ENCODE results near the gene DIS3L. TPM values are rescaled to one million over a fixed set of nuclear protein-coding genes. Genes with fewer than 3 reads are reported as not detected.
"Not testable (repeated sequence)": the region's sequence is repeated elsewhere in the genome, so short reads cannot be mapped to it uniquely, and the experiment has no call there.

Gene DIS3L
- polyA plus RNA-seq, 2 of the 4 experiments (the other 2 are of a cell fraction): 43.6 to 64.3 TPM

- POLR2A ChIA-PET: no interaction called here
- DNase-seq (ENCODE audit: low read depth in 1 of 2, low spot score in 1 of 2) (no peak), FAIRE-seq (no peak), ATAC-seq (no peak)
- no peak for TF ChIP-seq ESRRA (IDR thresholded peaks at IDR 0.05; ENCODE audit: borderline replicate concordance, low read length)
- WGBS (ENCODE audit: missing lambda C conversion rate): 99% methylated on average over 4 of the region's 4 CpGs
- CTCF ChIA-PET: interaction anchor here (1.4 to 1.6 kb wide), 2 partner anchors 8 to 170 kb away, joined by 4 read pairs; partner anchors contain the start of gene SNAPC5
- no peaks in the 10 kb centered on the region for H3K4me1 ChIP-seq
- no peaks in the 10 kb centered on the region for H3K9me3 ChIP-seq
- no peak overlapping the region for H3K27ac ChIP-seq
- no peak overlapping the region for H3K4me2 ChIP-seq
- no peak overlapping the region for H3K4me3 ChIP-seq
These were observed 34.4 kb downstream of the DIS3L start for GRCh38 chr15:66327736-66328135.

DNA sequence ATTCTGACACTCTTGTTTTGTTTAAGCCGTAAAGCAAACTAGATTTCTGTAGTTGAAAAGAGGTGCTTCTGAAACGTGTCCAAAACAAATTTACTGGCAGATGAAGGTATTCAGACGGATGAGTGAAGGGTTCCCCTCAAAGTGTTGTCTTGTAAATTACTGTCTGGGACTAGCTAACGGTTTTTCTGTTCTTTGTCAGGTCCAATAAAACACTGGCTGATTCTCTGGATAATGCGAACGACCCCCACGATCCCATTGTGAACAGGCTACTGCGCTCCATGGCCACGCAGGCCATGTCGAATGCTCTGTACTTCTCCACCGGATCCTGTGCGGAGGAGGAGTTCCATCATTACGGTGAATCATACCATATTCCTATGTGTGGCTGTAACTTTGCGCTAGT lies 35.4 kb downstream of the DIS3L start:
- TF ChIP-seq HOXB13 (CRISPR knock-in tag; IDR thresholded peaks at IDR 0.05; ENCODE audit: low read depth): no peak
- TF ChIP-seq, protein P1, sequence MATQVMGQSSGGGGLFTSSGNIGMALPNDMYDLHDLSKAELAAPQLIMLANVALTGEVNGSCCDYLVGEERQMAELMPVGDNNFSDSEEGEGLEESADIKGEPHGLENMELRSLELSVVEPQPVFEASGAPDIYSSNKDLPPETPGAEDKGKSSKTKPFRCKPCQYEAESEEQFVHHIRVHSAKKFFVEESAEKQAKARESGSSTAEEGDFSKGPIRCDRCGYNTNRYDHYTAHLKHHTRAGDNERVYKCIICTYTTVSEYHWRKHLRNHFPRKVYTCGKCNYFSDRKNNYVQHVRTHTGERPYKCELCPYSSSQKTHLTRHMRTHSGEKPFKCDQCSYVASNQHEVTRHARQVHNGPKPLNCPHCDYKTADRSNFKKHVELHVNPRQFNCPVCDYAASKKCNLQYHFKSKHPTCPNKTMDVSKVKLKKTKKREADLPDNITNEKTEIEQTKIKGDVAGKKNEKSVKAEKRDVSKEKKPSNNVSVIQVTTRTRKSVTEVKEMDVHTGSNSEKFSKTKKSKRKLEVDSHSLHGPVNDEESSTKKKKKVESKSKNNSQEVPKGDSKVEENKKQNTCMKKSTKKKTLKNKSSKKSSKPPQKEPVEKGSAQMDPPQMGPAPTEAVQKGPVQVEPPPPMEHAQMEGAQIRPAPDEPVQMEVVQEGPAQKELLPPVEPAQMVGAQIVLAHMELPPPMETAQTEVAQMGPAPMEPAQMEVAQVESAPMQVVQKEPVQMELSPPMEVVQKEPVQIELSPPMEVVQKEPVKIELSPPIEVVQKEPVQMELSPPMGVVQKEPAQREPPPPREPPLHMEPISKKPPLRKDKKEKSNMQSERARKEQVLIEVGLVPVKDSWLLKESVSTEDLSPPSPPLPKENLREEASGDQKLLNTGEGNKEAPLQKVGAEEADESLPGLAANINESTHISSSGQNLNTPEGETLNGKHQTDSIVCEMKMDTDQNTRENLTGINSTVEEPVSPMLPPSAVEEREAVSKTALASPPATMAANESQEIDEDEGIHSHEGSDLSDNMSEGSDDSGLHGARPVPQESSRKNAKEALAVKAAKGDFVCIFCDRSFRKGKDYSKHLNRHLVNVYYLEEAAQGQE (IDR thresholded peaks at IDR 0.05): no peak
- TF ChIP-seq TFCP2L1 (CRISPR knock-in tag; IDR thresholded peaks at IDR 0.05): no peak
- TF ChIP-seq MYC (IDR thresholded peaks at IDR 0.05; ENCODE audit: borderline replicate concordance, low read length): no peak
- TF ChIP-seq FOSL2 (IDR thresholded peaks at IDR 0.05): no peak
- TF ChIP-seq FOSL2 (CRISPR knock-in tag; IDR thresholded peaks at IDR 0.05): no peak
- TF ChIP-seq MAZ (IDR thresholded peaks at IDR 0.05; ENCODE audit: borderline replicate concordance, low read depth, low read length): no peak
- no peak for TF ChIP-seq NR3C1 (IDR thresholded peaks at IDR 0.05)
- no peak for TF ChIP-seq HEYL (CRISPR knock-in tag; IDR thresholded peaks at IDR 0.05)
- TF ChIP-seq NFE2L2 (conservative IDR thresholded peaks at IDR 0.05; ENCODE audit: low read length): no peak
- TF ChIP-seq RCOR1 (IDR thresholded peaks at IDR 0.05; ENCODE audit: low read depth, low read length): no peak
- no peak for TF ChIP-seq SMC3 (IDR thresholded peaks at IDR 0.05)
- no peak for TF ChIP-seq CBX8 (IDR thresholded peaks at IDR 0.05)
- Histone ChIP-seq H3K4me2 (no peak overlapping the region), H3K4me3 (no peak overlapping the region), H3K9me3 (no peaks in the 10 kb centered on the region), H3K27ac (no peak overlapping the region), H3K4me1 (no peaks in the 10 kb centered on the region)
- 91% methylated on average over 14 of the region's 14 CpGs for WGBS (ENCODE audit: missing lambda C conversion rate)
- FAIRE-seq: no peak
- ChIA-PET CTCF (interaction anchor here (0.7 to 1.6 kb wide), 3 partner anchors 9 to 169 kb away, joined by 3 to 4 read pairs (median 4); partner anchors contain the start of gene SNAPC5), POLR2A (no interaction called here)
- no peak for DNase-seq (ENCODE audit: low read depth in 1 of 2, low spot score in 1 of 2)
- ATAC-seq: no peak

- H3K4me3 ChIP-seq; H3K4me1 ChIP-seq; H3K4me2 ChIP-seq; H3K27ac ChIP-seq; DNase-seq (ENCODE audit: low read depth in 1 of 2, low spot score in 1 of 2); ATAC-seq; H3K9me3 ChIP-seq; FAIRE-seq; POLR2A ChIA-PET: not testable (repeated sequence)
- CTCF ChIA-PET: interaction anchor here (0.7 kb wide), 1 partner anchor 34 kb away, joined by 3 read pairs; no protein-coding TSS in a partner anchor
- WGBS (ENCODE audit: missing lambda C conversion rate): 61% methylated on average over 5 of the region's 5 CpGs
These were observed 55.2 kb downstream of the DIS3L start for GRCh38 chr15:66348530-66348929.

DNA sequence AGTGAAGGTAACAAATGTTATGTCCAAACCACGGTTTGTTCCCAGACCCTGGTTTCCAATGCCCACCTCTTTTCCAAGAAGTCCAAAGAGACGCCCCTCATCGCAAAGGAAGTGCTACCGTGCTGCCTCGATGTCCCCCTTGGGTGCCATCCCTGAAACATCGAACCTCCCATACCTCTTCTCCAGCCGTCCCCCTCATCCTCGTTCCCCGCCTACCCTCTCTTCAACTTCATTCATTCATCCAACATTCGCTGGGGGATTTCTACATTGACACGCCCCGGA lies 62.6 kb downstream of the DIS3L start:
- ATAC-seq: no peak
- DNase-seq (ENCODE audit: low read depth in 1 of 2, low spot score in 1 of 2): no peak
- POLR2A ChIA-PET: interaction anchor here (1.0 to 1.5 kb wide), 4 partner anchors 31 to 142 kb away, joined by 3 to 7 read pairs (median 3); partner anchors contain the start of genes DIS3L and MAP2K1
- Histone ChIP-seq H3K4me3 (peak overlapping the region; percentile 76), H3K27ac (peak overlapping the region; percentile 84 to 88), H3K9me3 (no peaks in the 10 kb centered on the region), H3K4me1 (peaks cover 9% of the 10 kb centered on the region; the same call in 2 of the 3 replicates), H3K4me2 (peak overlapping the region; percentile 95)
- WGBS (ENCODE audit: missing lambda C conversion rate): 2% methylated on average over 12 of the region's 12 CpGs
- TF ChIP-seq TP53 (CRISPR knock-in tag; IDR thresholded peaks at IDR 0.05) (no peak), SMC3 (IDR thresholded peaks at IDR 0.05) (no peak), CBX8 (IDR thresholded peaks at IDR 0.05) (no peak), EHMT2 (IDR thresholded peaks at IDR 0.05; ENCODE audit: low read depth) (no peak), HOXB5 (CRISPR knock-in tag; IDR thresholded peaks at IDR 0.05) (no peak), ATOH8 (CRISPR knock-in tag; IDR thresholded peaks at IDR 0.05; ENCODE audit: low read depth) (no peak)
- TF ChIP-seq, protein P2, sequence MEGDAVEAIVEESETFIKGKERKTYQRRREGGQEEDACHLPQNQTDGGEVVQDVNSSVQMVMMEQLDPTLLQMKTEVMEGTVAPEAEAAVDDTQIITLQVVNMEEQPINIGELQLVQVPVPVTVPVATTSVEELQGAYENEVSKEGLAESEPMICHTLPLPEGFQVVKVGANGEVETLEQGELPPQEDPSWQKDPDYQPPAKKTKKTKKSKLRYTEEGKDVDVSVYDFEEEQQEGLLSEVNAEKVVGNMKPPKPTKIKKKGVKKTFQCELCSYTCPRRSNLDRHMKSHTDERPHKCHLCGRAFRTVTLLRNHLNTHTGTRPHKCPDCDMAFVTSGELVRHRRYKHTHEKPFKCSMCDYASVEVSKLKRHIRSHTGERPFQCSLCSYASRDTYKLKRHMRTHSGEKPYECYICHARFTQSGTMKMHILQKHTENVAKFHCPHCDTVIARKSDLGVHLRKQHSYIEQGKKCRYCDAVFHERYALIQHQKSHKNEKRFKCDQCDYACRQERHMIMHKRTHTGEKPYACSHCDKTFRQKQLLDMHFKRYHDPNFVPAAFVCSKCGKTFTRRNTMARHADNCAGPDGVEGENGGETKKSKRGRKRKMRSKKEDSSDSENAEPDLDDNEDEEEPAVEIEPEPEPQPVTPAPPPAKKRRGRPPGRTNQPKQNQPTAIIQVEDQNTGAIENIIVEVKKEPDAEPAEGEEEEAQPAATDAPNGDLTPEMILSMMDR (IDR thresholded peaks at IDR 0.05): no peak
- FAIRE-seq: no peak
- CTCF ChIA-PET: interaction anchor here (2.3 to 3.7 kb wide), 2 partner anchors 31 to 142 kb away, joined by 7 to 13 read pairs; partner anchors contain the start of genes MAP2K1 and SNAPC5

Measured in A549 (cell line).